Endothelial cell (in vitro differentiated cells): Measurements from ENCODE around the gene OVAAL. TPM values are rescaled to one million over a fixed set of nuclear protein-coding genes. Genes with fewer than 3 reads are reported as not detected.

ENCODE experiments used
- DNase-seq: peaks from one replicate; pipeline ENCODE4 v3.0.0; 2021; ENCODE audit warnings: low spot score
- H3K27ac Mint-ChIP-seq: one replicate; pipeline ENCODE4 v1.8.0; 2021; ENCODE audit warnings: mixed read lengths, inconsistent platforms; ENCODE audit not compliant: unreplicated experiment
- H3K27me3 Mint-ChIP-seq: one replicate; pipeline ENCODE4 v1.8.0; 2021; ENCODE audit warnings: mild to moderate bottlenecking, moderate library complexity, mixed read lengths, inconsistent platforms; ENCODE audit not compliant: unreplicated experiment
- H3K36me3 Mint-ChIP-seq: one replicate; pipeline ENCODE4 v1.8.0; 2021; ENCODE audit warnings: mild to moderate bottlenecking, low read depth, mixed read lengths, inconsistent platforms; ENCODE audit not compliant: unreplicated experiment
- H3K4me1 Mint-ChIP-seq: one replicate; pipeline ENCODE4 v1.8.0; 2021; ENCODE audit warnings: mild to moderate bottlenecking, mixed read lengths, inconsistent platforms; ENCODE audit not compliant: unreplicated experiment
- H3K4me3 Mint-ChIP-seq: one replicate; pipeline ENCODE4 v1.8.0; 2021; ENCODE audit warnings: mild to moderate bottlenecking, mixed read lengths, inconsistent platforms; ENCODE audit not compliant: unreplicated experiment
- H3K9me3 Mint-ChIP-seq: one replicate; pipeline ENCODE4 v1.8.0; 2021; ENCODE audit warnings: mixed read lengths, inconsistent platforms; ENCODE audit not compliant: unreplicated experiment
- total RNA-seq: library from RNA; stranded (reverse); fragmentation: NEBNext Ultra II Directional; extraction: Animal tissue kit (Norgen Biotek cat#: 25700); gene quantifications from one replicate; pipeline ENCODE4 v1.2.1, GENCODE V29; 2021; ENCODE audit not compliant: unreplicated experiment
- TF ChIP-seq, protein P1 (sequence below): fragments of 200-600 bp; sonication (generic); IDR thresholded peaks from one replicate; pipeline ENCODE4 v1.5.0; 2021; ENCODE audit warnings: antibody characterized with exemption; ENCODE audit not compliant: unreplicated experiment

OVAAL gene
- total RNA-seq, 1 donor from 2014 or later: not detected

DNA sequence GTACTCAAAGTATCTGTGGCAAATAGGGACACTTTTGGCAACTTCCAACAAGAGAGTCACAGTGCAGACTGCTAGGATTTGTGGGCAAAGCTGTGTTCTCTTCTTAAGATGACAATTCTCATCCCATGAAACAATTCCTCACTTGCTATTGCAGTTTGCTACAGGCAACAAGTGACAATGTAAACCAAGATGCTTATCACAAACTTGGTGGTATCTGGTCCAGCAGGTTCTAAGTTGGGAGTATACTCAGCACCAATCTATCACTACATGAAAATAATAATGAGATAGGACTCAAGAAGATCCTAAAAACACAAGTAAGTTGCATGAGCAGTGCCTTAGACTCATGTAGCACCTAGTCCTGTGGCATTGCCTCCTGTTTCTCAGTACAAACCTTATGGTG lies 3.4 kb upstream of the OVAAL start:
- H3K4me3 Mint-ChIP-seq: no peak overlapping the region
- peaks cover 4% of the 10 kb centered on the region for H3K27me3 Mint-ChIP-seq
- H3K36me3 Mint-ChIP-seq: no peaks in the 10 kb centered on the region
- TF ChIP-seq, protein P1, sequence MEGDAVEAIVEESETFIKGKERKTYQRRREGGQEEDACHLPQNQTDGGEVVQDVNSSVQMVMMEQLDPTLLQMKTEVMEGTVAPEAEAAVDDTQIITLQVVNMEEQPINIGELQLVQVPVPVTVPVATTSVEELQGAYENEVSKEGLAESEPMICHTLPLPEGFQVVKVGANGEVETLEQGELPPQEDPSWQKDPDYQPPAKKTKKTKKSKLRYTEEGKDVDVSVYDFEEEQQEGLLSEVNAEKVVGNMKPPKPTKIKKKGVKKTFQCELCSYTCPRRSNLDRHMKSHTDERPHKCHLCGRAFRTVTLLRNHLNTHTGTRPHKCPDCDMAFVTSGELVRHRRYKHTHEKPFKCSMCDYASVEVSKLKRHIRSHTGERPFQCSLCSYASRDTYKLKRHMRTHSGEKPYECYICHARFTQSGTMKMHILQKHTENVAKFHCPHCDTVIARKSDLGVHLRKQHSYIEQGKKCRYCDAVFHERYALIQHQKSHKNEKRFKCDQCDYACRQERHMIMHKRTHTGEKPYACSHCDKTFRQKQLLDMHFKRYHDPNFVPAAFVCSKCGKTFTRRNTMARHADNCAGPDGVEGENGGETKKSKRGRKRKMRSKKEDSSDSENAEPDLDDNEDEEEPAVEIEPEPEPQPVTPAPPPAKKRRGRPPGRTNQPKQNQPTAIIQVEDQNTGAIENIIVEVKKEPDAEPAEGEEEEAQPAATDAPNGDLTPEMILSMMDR: no peak
- no peak for DNase-seq
- no peaks in the 10 kb centered on the region for H3K9me3 Mint-ChIP-seq
- no peaks in the 10 kb centered on the region for H3K4me1 Mint-ChIP-seq
- no peak overlapping the region for H3K27ac Mint-ChIP-seq

DNA sequence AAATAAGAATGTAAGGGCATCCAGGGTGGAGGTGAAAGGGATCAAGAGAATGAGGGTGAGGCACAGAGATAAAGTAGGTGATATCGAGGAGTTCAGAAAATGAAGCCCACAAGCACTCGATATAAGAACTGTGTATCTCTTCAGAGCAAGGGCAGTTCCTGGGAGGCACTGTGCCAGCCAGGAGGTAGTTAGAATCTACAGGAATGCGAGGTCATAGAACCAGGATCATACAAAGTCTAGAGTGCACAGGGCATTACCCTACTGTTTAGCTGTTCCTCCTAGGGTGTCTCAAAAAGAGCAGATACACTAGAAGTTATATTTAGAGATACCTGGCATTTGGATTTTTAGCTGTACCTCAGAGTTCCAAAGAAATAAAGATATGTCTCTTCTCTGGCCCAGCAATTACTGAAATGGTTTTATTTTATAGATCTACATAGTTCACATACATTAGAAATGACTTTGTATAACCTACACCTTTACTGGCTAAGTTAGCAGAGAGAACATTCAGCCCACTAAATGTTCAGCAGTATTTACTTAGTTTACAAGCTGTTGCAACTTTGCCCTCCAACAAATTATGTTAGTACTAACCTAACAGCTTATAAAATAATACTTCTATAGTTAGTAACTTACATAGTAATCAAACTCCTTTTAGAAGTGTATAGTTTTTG lies 1.6 kb downstream of the OVAAL start:
- peaks cover 5% of the 10 kb centered on the region for H3K27me3 Mint-ChIP-seq
- no peak overlapping the region for H3K4me3 Mint-ChIP-seq
- H3K4me1 Mint-ChIP-seq: no peaks in the 10 kb centered on the region
- no peak overlapping the region for H3K27ac Mint-ChIP-seq
- TF ChIP-seq, protein P1: no peak
- no peak for DNase-seq
- no peaks in the 10 kb centered on the region for H3K36me3 Mint-ChIP-seq
- no peaks in the 10 kb centered on the region for H3K9me3 Mint-ChIP-seq

DNA sequence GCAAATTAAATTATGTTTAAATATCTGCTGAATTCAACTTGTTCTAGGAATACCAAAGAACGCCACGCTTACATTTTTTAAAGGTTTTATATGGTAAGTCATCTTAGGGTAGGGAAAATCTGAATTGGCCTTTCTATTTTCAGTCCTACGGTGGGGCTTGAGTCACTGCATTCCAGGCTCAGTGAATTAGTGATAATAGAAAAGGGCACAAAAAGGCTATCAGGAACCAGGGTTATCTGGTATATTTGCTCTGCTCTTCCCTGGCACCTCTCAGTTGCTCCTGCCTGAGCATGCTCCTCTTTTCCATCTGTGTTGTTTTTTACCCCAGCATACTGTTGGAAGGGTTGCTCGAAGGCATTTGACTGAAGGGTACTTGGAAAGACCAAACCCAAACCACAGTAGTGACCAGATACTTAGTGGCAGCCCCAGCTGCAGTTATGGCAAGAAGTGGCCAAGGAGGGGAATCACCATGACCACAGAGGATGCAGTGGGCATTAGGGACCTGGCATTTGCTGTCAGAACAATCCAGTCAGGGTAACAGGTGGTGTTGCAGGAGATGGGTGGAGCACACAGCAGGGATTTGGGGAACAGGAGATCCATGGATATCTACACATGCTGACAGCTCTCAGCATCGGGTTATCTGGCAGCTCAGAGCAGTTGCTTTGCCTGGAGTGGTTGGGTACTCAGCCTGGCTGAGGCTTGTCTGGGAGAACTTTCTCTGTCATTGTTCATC lies 2.3 kb downstream of the OVAAL start:
- Mint-ChIP-seq H3K36me3 (no peaks in the 10 kb centered on the region), H3K9me3 (no peaks in the 10 kb centered on the region), H3K27me3 (peaks cover 5% of the 10 kb centered on the region), H3K27ac (no peak overlapping the region), H3K4me3 (no peak overlapping the region), H3K4me1 (peaks cover 5% of the 10 kb centered on the region)
- TF ChIP-seq, protein P1: no peak
- DNase-seq: no peak

GRCh38 chr1:180562640-180563025 lies 3.9 kb downstream of the OVAAL start:
- H3K27ac Mint-ChIP-seq: no peak overlapping the region
- peaks cover 13% of the 10 kb centered on the region for H3K4me1 Mint-ChIP-seq
- H3K9me3 Mint-ChIP-seq: no peaks in the 10 kb centered on the region

More at GRCh38 chr1:180562640-180563025, 3.9 kb downstream of the OVAAL start:
- Mint-ChIP-seq H3K27me3 (peaks cover 5% of the 10 kb centered on the region), H3K4me3 (no peak overlapping the region), H3K36me3 (no peaks in the 10 kb centered on the region)
- no peak for DNase-seq
- TF ChIP-seq, protein P1: no peak
